ENCODE measurements around the gene ACAD11.

DNA sequence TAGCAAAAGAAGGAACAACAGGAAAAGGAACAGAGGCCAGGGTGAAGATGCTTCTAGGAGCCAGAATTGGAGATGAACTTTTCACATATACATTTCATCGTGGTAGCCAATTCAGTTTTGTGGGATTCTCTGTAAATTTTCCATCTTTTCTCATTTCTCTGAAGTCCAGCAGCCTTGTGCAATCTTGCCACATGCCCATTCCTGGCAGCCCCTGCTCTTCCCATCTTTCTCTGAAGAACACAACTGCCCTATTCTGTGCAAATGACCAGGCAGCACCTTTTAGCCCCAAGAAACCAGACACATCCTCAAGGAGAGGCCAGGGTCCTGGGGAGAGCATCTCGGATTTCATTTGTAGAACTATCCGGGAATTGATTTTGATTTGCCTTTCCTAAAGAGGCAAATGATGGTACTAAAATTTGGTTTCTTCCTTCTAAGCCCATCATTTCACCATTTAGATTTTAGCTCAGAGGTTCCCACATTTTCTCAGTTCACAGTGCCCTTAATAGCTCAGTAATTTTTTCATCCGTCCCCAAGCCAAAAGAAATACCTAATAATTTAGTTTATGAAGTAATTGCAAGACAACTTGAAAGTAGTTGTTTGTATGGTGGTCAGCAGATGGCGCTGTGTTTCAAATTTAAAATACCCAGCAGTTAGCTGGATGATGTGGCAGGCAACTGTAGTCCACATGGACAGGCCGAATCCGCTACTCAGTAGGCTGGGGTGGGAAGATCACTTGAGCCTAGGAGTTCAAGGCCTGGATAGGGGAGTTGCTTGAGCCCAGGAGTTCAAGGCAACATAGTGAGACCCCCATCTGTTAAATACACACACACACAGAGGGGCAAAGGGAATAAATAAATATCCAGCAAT lies 123.8 kb downstream of the ACAD11 start:
- no peak for TF ChIP-seq POLR2A (IDR thresholded peaks at IDR 0.05; ENCODE audit: low read depth, low read length)
- TF ChIP-seq POLR2AphosphoS5 (IDR thresholded peaks at IDR 0.05; ENCODE audit: low read depth, low read length) = no peak
- no peak for TF ChIP-seq TAF1 (IDR thresholded peaks at IDR 0.05; ENCODE audit: borderline replicate concordance, low read depth, low read length)
